Smooth muscle cell (in vitro differentiated cells): ENCODE results near the gene C11orf21. TPM values are rescaled to one million over a fixed set of nuclear protein-coding genes. Genes with fewer than 3 reads are reported as not detected.

Experiments used
- DNase-seq: peaks from one replicate; lab custom pipeline; 2025; ENCODE audit not compliant: unreplicated experiment; lab: John Stamatoyannopoulos, UW
- H2AFZ ChIP-seq: fragments of 200-600 bp; sonication (generic); 2 replicates; pipeline ENCODE4 v1.6.0; 2016; ENCODE audit warnings: antibody characterized with exemption, low read depth, mild to moderate bottlenecking
- H3F3A ChIP-seq: fragments of 200-600 bp; sonication (generic); 2 replicates; pipeline ENCODE4 v1.6.0; 2017; ENCODE audit warnings: antibody characterized with exemption, low read depth
- H3K27ac ChIP-seq: fragments of 200-600 bp; sonication (generic); 2 replicates; pipeline ENCODE4 v1.5.1; 2016; ENCODE audit warnings: low read depth, mild to moderate bottlenecking
- H3K27me3 ChIP-seq: fragments of 200-600 bp; sonication (generic); 2 replicates; pipeline ENCODE4 v1.6.1; 2016; ENCODE audit warnings: low read depth, mild to moderate bottlenecking
- H3K36me3 ChIP-seq: fragments of 200-600 bp; sonication (generic); 2 replicates; pipeline ENCODE4 v1.5.1; 2016; ENCODE audit warnings: low read depth
- H3K4me1 ChIP-seq: fragments of 200-600 bp; sonication (generic); 2 replicates; pipeline ENCODE4 v1.5.1; 2016; ENCODE audit warnings: low read depth
- H3K4me2 ChIP-seq: fragments of 200-600 bp; sonication (generic); 2 replicates; pipeline ENCODE4 v1.6.0; 2016; ENCODE audit warnings: mild to moderate bottlenecking
- H3K4me3 ChIP-seq: fragments of 200-600 bp; sonication (generic); 2 replicates; pipeline ENCODE4 v1.5.1; 2016; ENCODE audit warnings: mild to moderate bottlenecking
- H3K79me2 ChIP-seq: fragments of 200-600 bp; sonication (generic); 2 replicates; pipeline ENCODE4 v1.6.0; 2016; ENCODE audit warnings: low read depth, mild to moderate bottlenecking
- H3K9ac ChIP-seq: fragments of 200-600 bp; sonication (generic); 2 replicates; pipeline ENCODE4 v1.6.0; 2016; ENCODE audit warnings: low read depth
- H3K9me3 ChIP-seq: fragments of 200-600 bp; sonication (generic); replicated peaks from 2 replicates; pipeline ENCODE4 v1.5.1; 2016; ENCODE audit warnings: low read depth
- H4K20me1 ChIP-seq: fragments of 200-600 bp; sonication (generic); 2 replicates; pipeline ENCODE4 v1.6.0; 2016; ENCODE audit warnings: low read depth
- WGBS: methylation state at CpG from one replicate; pipeline ENCODE4 v1.1.7; 2016; ENCODE audit warnings: low lambda C conversion rate; 5-methylcytosine and 5-hydroxymethylcytosine counted together
- polyA plus RNA-seq: library from polyadenylated mRNA; unstranded; fragments of >200 nt; fragmentation: Nextera tagmentation; extraction: Ambion mirVana; gene quantifications from 2 replicates; pipeline ENCODE4 v1.2.1, GENCODE V29; 2016
- total RNA-seq: library from RNA; depleted of rRNA; stranded (reverse); fragments of >200 nt; gene quantifications from 2 replicates; pipeline ENCODE4 v1.2.3, GENCODE V29; 2014
- TF ChIP-seq, protein P1 (sequence below): fragments of 200-600 bp; sonication (generic); IDR thresholded peaks from 2 replicates; pipeline ENCODE4 v1.5.1; 2017; ENCODE audit warnings: borderline replicate concordance, mild to moderate bottlenecking, antibody characterized with exemption; ENCODE audit not compliant: insufficient read depth, poor library complexity, severe bottlenecking

C11orf21 gene
- total and polyA plus RNA-seq, 2 experiments from 2014 or later = not detected

DNA sequence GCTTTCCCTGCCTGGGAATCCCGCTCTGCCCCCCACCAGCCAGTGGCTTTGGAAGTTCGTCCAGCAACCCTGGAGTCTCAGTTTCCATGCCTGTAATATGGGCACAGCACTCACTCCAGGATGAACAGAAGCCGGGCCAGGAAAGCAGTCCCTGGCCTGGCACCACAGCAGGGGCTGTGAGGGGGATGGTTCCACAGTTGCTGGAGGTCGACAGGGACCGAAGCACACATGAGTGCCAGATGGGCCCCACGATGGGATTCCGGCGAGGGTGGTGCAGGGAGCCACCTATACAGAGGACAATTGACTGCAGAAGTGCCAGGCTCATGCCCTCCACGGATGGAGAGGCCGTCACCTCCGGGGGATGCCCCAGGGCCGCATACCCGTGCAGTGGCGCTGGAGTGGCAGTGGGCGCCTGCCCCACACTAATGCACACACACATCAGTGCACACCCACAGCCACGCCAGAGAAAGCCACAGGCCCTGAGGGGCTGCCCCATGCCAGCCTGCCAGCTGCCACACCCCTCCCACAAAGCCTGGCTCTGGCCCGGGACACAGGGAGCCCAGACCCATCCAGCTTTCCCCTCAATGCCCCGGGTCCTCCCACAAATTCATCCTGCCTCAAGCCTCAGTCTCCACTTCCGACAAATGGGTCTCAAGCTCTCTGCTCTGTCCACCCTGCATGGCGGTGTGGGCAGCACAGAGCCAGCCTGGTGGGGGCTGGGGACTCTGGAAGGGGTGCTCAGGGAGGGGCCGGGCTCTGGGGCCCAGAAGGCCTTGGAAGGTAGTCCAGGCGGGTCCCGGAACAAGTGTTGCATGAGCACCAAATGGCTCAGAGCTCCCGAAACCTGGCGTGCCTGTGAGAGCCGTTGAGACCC is 41.0 kb downstream of the C11orf21 start:
- H3K9me3 ChIP-seq = no peaks in the 10 kb centered on the region
- H3K9ac ChIP-seq = no peak overlapping the region
- no peak overlapping the region for H3K27ac ChIP-seq
- no peaks in the 10 kb centered on the region for H3K36me3 ChIP-seq
- no peaks in the 10 kb centered on the region for H4K20me1 ChIP-seq
- peaks cover 8% of the 10 kb centered on the region for H3K27me3 ChIP-seq
- H3K4me1 ChIP-seq = no peaks in the 10 kb centered on the region
- no peak overlapping the region for H2AFZ ChIP-seq
- H3F3A ChIP-seq = no peaks in the 10 kb centered on the region
- WGBS = 93% methylated on average over 26 of the region's 26 CpGs
- TF ChIP-seq, protein P1, sequence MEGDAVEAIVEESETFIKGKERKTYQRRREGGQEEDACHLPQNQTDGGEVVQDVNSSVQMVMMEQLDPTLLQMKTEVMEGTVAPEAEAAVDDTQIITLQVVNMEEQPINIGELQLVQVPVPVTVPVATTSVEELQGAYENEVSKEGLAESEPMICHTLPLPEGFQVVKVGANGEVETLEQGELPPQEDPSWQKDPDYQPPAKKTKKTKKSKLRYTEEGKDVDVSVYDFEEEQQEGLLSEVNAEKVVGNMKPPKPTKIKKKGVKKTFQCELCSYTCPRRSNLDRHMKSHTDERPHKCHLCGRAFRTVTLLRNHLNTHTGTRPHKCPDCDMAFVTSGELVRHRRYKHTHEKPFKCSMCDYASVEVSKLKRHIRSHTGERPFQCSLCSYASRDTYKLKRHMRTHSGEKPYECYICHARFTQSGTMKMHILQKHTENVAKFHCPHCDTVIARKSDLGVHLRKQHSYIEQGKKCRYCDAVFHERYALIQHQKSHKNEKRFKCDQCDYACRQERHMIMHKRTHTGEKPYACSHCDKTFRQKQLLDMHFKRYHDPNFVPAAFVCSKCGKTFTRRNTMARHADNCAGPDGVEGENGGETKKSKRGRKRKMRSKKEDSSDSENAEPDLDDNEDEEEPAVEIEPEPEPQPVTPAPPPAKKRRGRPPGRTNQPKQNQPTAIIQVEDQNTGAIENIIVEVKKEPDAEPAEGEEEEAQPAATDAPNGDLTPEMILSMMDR = no peak
- H3K79me2 ChIP-seq = no peaks in the 10 kb centered on the region
- no peak overlapping the region for H3K4me2 ChIP-seq
- no peak for DNase-seq
- H3K4me3 ChIP-seq = no peak overlapping the region

DNA sequence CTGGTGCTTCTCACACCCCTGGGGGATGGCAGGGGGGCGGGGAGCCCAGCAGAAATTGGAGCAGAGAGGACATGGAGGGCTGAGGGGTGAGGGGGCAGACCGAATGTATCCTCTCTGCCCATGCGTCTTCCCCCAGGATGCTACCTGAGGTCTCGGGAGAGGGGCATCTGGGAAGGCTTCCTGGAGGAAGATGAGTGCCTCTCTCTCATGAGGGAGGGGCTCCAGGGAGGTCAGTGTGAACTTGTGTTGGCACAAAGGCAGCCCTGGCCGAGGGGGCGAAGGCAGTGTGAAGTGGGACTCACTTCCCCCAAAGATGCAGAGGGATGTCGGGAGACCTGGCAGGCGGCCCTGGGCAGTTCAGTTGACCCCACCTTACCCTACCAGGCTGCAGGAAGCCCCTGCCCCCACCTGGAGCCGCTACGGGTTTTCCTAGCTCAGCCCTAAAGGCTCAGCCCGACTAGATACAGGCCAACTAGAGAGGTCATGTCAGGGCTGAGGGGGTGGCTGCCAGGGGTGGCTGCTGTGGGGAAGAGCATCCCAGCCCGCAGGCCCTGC is 41.7 kb downstream of the C11orf21 start:
- Histone ChIP-seq H3K79me2 (no peaks in the 10 kb centered on the region), H3K4me2 (no peak overlapping the region), H3K4me1 (no peaks in the 10 kb centered on the region), H3K9ac (no peak overlapping the region), H3F3A (no peaks in the 10 kb centered on the region), H4K20me1 (no peaks in the 10 kb centered on the region), H3K27ac (no peak overlapping the region), H3K27me3 (peaks cover 8% of the 10 kb centered on the region), H3K4me3 (no peak overlapping the region), H3K9me3 (no peaks in the 10 kb centered on the region), H2AFZ (no peak overlapping the region), H3K36me3 (no peaks in the 10 kb centered on the region)
- TF ChIP-seq, protein P1 = no peak
- no peak for DNase-seq
- WGBS = 75% methylated on average over 11 of the region's 12 CpGs

DNA sequence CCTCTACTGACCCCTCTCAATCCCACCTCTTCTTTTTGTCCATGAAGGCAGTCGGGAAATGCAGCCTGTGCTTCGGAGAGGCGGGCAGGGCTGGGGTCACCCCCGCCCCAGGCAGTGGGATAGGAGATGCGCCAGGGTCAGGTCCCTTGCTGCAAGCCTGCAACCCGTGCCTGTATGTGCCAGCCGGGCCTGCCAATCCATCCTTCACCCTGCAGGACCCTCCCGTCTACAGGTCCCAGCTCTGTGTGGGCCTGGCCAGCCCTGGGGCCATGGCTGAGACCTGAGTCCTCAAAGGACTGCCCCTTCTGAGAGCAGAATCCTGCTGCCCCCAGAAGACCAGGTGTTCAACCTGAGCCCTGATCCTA is 42.3 kb downstream of the C11orf21 start:
- no peaks in the 10 kb centered on the region for H3K36me3 ChIP-seq
- H3K4me2 ChIP-seq = no peak overlapping the region
- H2AFZ ChIP-seq = no peak overlapping the region
- H3K79me2 ChIP-seq = no peaks in the 10 kb centered on the region
- peaks cover 3% of the 10 kb centered on the region for H3K27me3 ChIP-seq
- H3K27ac ChIP-seq = no peak overlapping the region
- H4K20me1 ChIP-seq = no peaks in the 10 kb centered on the region
- H3K9ac ChIP-seq = no peak overlapping the region
- H3F3A ChIP-seq = no peaks in the 10 kb centered on the region
- TF ChIP-seq, protein P1 = no peak
- no peak for DNase-seq
- H3K4me1 ChIP-seq = no peaks in the 10 kb centered on the region
- H3K4me3 ChIP-seq = no peak overlapping the region
- 89% methylated on average over 8 of the region's 8 CpGs for WGBS
- H3K9me3 ChIP-seq = no peaks in the 10 kb centered on the region
